ENCODE measurements around the gene FBF1. TPM values are rescaled to one million over a fixed set of nuclear protein-coding genes. Genes with fewer than 3 reads are reported as not detected.
A peak's percentile ranks its signal among the peaks of the same experiment; 100 is the strongest.

FBF1 gene
- total RNA-seq, 1 experiment from 2014 or later = 22.8 TPM

DNA sequence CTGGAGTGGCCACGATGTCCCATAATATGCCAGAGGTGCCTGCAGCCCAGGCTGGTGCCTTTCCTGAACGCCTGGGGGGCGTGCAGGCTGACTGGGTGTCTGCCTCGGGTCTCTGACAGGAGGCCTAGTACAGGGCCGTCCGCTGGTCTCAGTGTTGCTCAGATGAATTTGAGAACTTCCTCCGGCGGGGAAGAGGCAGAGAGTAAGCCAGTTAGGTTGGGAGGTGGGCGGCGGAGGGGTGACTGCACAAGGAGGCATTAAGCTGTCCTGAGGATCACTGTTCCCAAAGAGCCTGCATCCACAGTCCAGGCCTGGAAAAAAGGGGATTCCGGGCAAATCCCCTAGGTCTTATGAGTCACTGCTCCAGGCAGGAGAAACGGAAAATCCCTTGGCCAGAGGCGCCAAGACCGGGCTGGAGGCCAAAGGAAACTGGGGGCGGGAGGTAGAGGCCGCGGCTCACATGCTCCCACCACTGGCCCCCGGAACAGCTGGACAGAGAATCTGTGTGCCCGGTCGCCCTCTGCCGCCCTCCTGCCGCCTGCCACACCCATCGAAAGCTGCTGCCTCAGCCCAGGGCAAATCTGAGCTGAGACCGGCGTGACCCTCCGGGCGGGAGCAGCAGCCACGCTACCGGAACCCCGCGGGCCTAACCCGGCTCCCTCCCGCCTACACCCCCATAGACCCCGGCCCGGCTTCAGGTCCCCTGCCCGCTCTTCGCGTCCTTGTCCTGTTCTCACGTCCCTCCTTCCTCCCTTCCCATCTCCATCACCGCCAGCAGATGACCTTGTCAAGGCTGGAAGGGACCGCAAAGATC lies 63.7 kb downstream of the FBF1 start:
- CTCF ChIA-PET = interaction anchor here (0.6 to 6.3 kb wide), 14 partner anchors 11 to 276 kb away, joined by 3 to 57 read pairs (median 5); partner anchors contain the start of genes MRPL38, TRIM65 and WBP2
- H3K9ac ChIP-seq (ENCODE audit: low read length) = peak overlapping the region; percentile 96

More for the DNA sequence above, 63.7 kb downstream of the FBF1 start:
- DNase-seq (ENCODE audit: low read depth, low spot score) (peak; percentile 87), ATAC-seq (peak; percentile 30)
- POLR2A ChIA-PET = interaction anchor here (0.7 to 3.4 kb wide), 9 partner anchors 10 to 101 kb away, joined by 3 to 24 read pairs (median 4); partner anchors contain the start of genes MRPL38, TRIM65 and WBP2
- H3K4me3 ChIP-seq (replicated peaks in 1 of 2; ENCODE audit: low read depth in 1 of 2, low read length in 2 of 2) = peak overlapping the region; percentile 69 to 81
- no peaks in the 10 kb centered on the region for H3K9me3 ChIP-seq (ENCODE audit: control insufficient read depth in 1 of 2, insufficient read depth in 1 of 2, low read depth in 1 of 2, low read length in 2 of 2)
- no peak overlapping the region for H2AFZ ChIP-seq (ENCODE audit: low read depth, low read length, poor library complexity, severe bottlenecking)
- H3K27ac ChIP-seq (ENCODE audit: low read depth, low read length) = peak overlapping the region; percentile 99
- H3K4me1 ChIP-seq (ENCODE audit: control insufficient read depth in 1 of 2, insufficient read depth in 2 of 2, low read length in 2 of 2) = peaks cover 50 to 68% of the 10 kb centered on the region in 2 experiments
- TSS peak; percentile 59 for BruUV-seq (replicated peaks)
- H3K27me3 ChIP-seq (ENCODE audit: insufficient read depth, low read length) = no peaks in the 10 kb centered on the region
- H3K79me2 ChIP-seq (ENCODE audit: insufficient read depth, low read length) = peaks cover 27% of the 10 kb centered on the region
- H3K9me2 ChIP-seq (ENCODE audit: insufficient read depth) = no peaks in the 10 kb centered on the region
- peak overlapping the region; percentile 96 for H3K4me2 ChIP-seq (ENCODE audit: low read length)
- H3K36me3 ChIP-seq (ENCODE audit: control insufficient read depth in 1 of 2, insufficient read depth in 2 of 2, low read length in 2 of 2) = peaks cover 0 to 4% of the 10 kb centered on the region in 2 experiments; a peak in 1 of 4 replicates
- intact Hi-C loops (cut with micrococcal nuclease) = loop anchor here (1.0 to 5.0 kb wide), 2 partner anchors 22 to 100 kb away; partner anchors contain the start of gene WBP2
- RAD21 ChIA-PET (ENCODE audit: low non-redundant PET in 1 of 2, low total read pairs in 2 of 2, uncharacterized antibody in 2 of 2, unreplicated experiment in 2 of 2) = interaction anchor here in 1 of 2 experiments (0.6 kb wide), 1 partner anchor 12 kb away, joined by 4 read pairs; no protein-coding TSS in a partner anchor
- TF ChIP-seq, protein P1, sequence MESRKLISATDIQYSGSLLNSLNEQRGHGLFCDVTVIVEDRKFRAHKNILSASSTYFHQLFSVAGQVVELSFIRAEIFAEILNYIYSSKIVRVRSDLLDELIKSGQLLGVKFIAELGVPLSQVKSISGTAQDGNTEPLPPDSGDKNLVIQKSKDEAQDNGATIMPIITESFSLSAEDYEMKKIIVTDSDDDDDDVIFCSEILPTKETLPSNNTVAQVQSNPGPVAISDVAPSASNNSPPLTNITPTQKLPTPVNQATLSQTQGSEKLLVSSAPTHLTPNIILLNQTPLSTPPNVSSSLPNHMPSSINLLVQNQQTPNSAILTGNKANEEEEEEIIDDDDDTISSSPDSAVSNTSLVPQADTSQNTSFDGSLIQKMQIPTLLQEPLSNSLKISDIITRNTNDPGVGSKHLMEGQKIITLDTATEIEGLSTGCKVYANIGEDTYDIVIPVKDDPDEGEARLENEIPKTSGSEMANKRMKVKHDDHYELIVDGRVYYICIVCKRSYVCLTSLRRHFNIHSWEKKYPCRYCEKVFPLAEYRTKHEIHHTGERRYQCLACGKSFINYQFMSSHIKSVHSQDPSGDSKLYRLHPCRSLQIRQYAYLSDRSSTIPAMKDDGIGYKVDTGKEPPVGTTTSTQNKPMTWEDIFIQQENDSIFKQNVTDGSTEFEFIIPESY (IDR thresholded peaks at IDR 0.05; ENCODE audit: extremely low read depth, insufficient replicate concordance, low read length) = peak; percentile 57
- no peak for TF ChIP-seq JUND (IDR thresholded peaks at IDR 0.05)
- TF ChIP-seq POLR2A (IDR thresholded peaks at IDR 0.05; ENCODE audit: borderline replicate concordance, extremely low read depth, insufficient read depth, insufficient read length) = peak; percentile 9
- TF ChIP-seq, protein P2, sequence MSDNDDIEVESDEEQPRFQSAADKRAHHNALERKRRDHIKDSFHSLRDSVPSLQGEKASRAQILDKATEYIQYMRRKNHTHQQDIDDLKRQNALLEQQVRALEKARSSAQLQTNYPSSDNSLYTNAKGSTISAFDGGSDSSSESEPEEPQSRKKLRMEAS (IDR thresholded peaks at IDR 0.05) = no peak
- TF ChIP-seq YY1 (IDR thresholded peaks at IDR 0.05; ENCODE audit: extremely low read depth, insufficient replicate concordance, low read depth, low read length) = peak; percentile 59
- no peak for TF ChIP-seq EZH2 (IDR thresholded peaks at IDR 0.05)
- TF ChIP-seq TCF7L2 (IDR thresholded peaks at IDR 0.05; ENCODE audit: borderline replicate concordance, extremely low read depth, insufficient read depth, insufficient read length) = peak; percentile 56
- TF ChIP-seq POLR2AphosphoS5 (IDR thresholded peaks at IDR 0.05; ENCODE audit: low read depth, low read length) = peak; percentile 91
- TF ChIP-seq ZNF274 (IDR thresholded peaks at IDR 0.05; ENCODE audit: low read depth, low read length) = no peak
- no peaks in the 10 kb centered on the region for H4K20me1 ChIP-seq (ENCODE audit: insufficient read depth)

Measured in HCT116 (cell line).